HepG2 (cell line): ENCODE measurements around the gene FUT6. TPM values are rescaled to one million over a fixed set of nuclear protein-coding genes. Genes with fewer than 3 reads are reported as not detected.

Experiments
- ARNT ChIP-seq: fragments of 450-650 bp; IDR thresholded peaks from 2 replicates; pipeline ENCODE4 v1.6.1; 2017
- CBX2 ChIP-seq, 2 experiments: fragments of 200-600 bp in 1 of 2; sonication (generic); formaldehyde crosslinking in 1 of 2; IDR thresholded peaks; 2 replicates each; pipeline versions ENCODE4 v1.7.0 to v1.8.1; 2018 to 2022; ENCODE audit warnings: low read depth in 2 of 2, low read length in 1 of 2, mild to moderate bottlenecking in 1 of 2, missing genetic modification reagents in 1 of 2
- CC2D1A ChIP-seq: sonication (generic); formaldehyde crosslinking; IDR thresholded peaks from 2 replicates; pipeline ENCODE4 v1.8.1; 2023; ENCODE audit warnings: mild to moderate bottlenecking, missing genetic modification reagents
- DPF2 ChIP-seq: sonication (generic); formaldehyde crosslinking; IDR thresholded peaks from 2 replicates; pipeline ENCODE4 v1.4.0; 2020; ENCODE audit warnings: mild to moderate bottlenecking, low read depth, missing genetic modification reagents, borderline replicate concordance
- ELF3 ChIP-seq: IDR thresholded peaks from 2 replicates; pipeline ENCODE4 v1.6.1; 2016; ENCODE audit warnings: missing genetic modification reagents, missing compliant biosample characterization
- GMEB1 ChIP-seq: sonication (generic); formaldehyde crosslinking; IDR thresholded peaks from 2 replicates; pipeline ENCODE4 v1.5.1; 2020; ENCODE audit warnings: missing genetic modification reagents, mild to moderate bottlenecking, borderline replicate concordance
- MYPOP ChIP-seq: sonication (generic); formaldehyde crosslinking; IDR thresholded peaks from 2 replicates; pipeline ENCODE4 v1.8.1; 2023; ENCODE audit warnings: mild to moderate bottlenecking, moderate library complexity, missing genetic modification reagents
- NR2F2 ChIP-seq: IDR thresholded peaks from 2 replicates; pipeline ENCODE4 v1.6.1; 2012; ENCODE audit warnings: low read depth, inconsistent platforms, borderline replicate concordance
- SAP130 ChIP-seq: IDR thresholded peaks from 2 replicates; pipeline ENCODE4 v1.6.1; 2016; ENCODE audit warnings: low read depth
- SMAD3 ChIP-seq: sonication (generic); formaldehyde crosslinking; IDR thresholded peaks from 2 replicates; pipeline ENCODE4 v1.4.0; 2020; ENCODE audit warnings: missing genetic modification reagents
- SP5 ChIP-seq: IDR thresholded peaks from 2 replicates; pipeline ENCODE4 v1.6.1; 2016; ENCODE audit warnings: low read depth, borderline replicate concordance
- TEF ChIP-seq: sonication (generic); formaldehyde crosslinking; IDR thresholded peaks from 2 replicates; pipeline ENCODE4 v1.5.0; 2020; ENCODE audit warnings: missing genetic modification reagents
- ZBTB3 ChIP-seq: sonication (generic); formaldehyde crosslinking; IDR thresholded peaks from 2 replicates; pipeline ENCODE4 v1.4.0; 2020; ENCODE audit warnings: low read depth, mild to moderate bottlenecking, moderate library complexity, missing genetic modification reagents, borderline replicate concordance
- ZHX1 ChIP-seq: sonication (generic); formaldehyde crosslinking; IDR thresholded peaks from 2 replicates; pipeline ENCODE4 v1.8.1; 2022; ENCODE audit warnings: low read depth, mild to moderate bottlenecking, missing genetic modification reagents
- ZNF136 ChIP-seq: sonication (generic); formaldehyde crosslinking; IDR thresholded peaks from 2 replicates; pipeline ENCODE4 v1.8.1; 2022; ENCODE audit warnings: low read depth, mild to moderate bottlenecking, moderate library complexity, missing genetic modification reagents
- ZNF282 ChIP-seq: fragments of 450-650 bp; IDR thresholded peaks from 2 replicates; pipeline ENCODE4 v1.6.1; 2018; ENCODE audit not compliant: partially characterized antibody
- ZNF432 ChIP-seq: sonication (generic); formaldehyde crosslinking; IDR thresholded peaks from 2 replicates; pipeline ENCODE4 v1.5.0; 2020; ENCODE audit warnings: missing genetic modification reagents, mild to moderate bottlenecking, borderline replicate concordance
- ZNF550 ChIP-seq: sonication (generic); formaldehyde crosslinking; IDR thresholded peaks from 2 replicates; pipeline ENCODE4 v1.4.0; 2020; ENCODE audit warnings: mild to moderate bottlenecking, missing genetic modification reagents, borderline replicate concordance
- ZNF562 ChIP-seq: sonication (generic); formaldehyde crosslinking; IDR thresholded peaks from 2 replicates; pipeline ENCODE4 v1.8.0; 2022; ENCODE audit warnings: missing genetic modification reagents, borderline replicate concordance
- ZNF569 ChIP-seq: sonication (generic); formaldehyde crosslinking; IDR thresholded peaks from 2 replicates; pipeline ENCODE4 v1.5.0; 2020; ENCODE audit warnings: mild to moderate bottlenecking, missing genetic modification reagents, moderate library complexity, borderline replicate concordance
- ZNF580 ChIP-seq: IDR thresholded peaks from 2 replicates; pipeline ENCODE4 v1.6.1; 2016; ENCODE audit warnings: low read depth, borderline replicate concordance
- ZNF749 ChIP-seq: sonication (generic); formaldehyde crosslinking; IDR thresholded peaks from 2 replicates; pipeline ENCODE4 v1.8.0; 2022; ENCODE audit warnings: mild to moderate bottlenecking, missing genetic modification reagents, moderate library complexity, borderline replicate concordance
- ZSCAN22 ChIP-seq: sonication (generic); formaldehyde crosslinking; IDR thresholded peaks from 2 replicates; pipeline ENCODE4 v1.4.0; 2020; ENCODE audit warnings: mild to moderate bottlenecking, missing genetic modification reagents
- polyA plus RNA-seq, 8 experiments: library from polyadenylated mRNA; depleted of rRNA in 3 of 8; stranded (reverse) in 7 of 8; unstranded in 1 of 8; fragments of >200 nt; fragmentation: Illumina TruSeq in 4 of 8; extraction: Trizol in 4 of 8; gene quantifications; 2 replicates each; pipeline versions ENCODE4 v1.2.1 to v1.2.3, GENCODE V29; 2011 to 2016; ENCODE audit warnings: low read depth in 4 of 8, missing spikeins in 1 of 8, mixed read lengths in 1 of 8; ENCODE audit not compliant: insufficient read depth in 1 of 8
- total RNA-seq, 5 experiments: library from RNA; depleted of rRNA; stranded (reverse); fragments of >200 nt; fragmentation: Illumina TruSeq; extraction: Trizol; gene quantifications; 2 replicates each; pipeline ENCODE4 v1.2.3, GENCODE V29; 2016; ENCODE audit warnings: low read depth in 1 of 5

Gene FUT6
- total and polyA plus RNA-seq, 2 of the 13 experiments (the other 11 are each of a cell fraction or from before 2014, with no cell fraction given): 8.2 to 27.7 TPM

GRCh38 chr19:5803752-5804515 lies 35.6 kb downstream of the FUT6 start (continued):
- TF ChIP-seq ZNF282: no peak
- TF ChIP-seq ZBTB3 (CRISPR knock-in tag): 0 out of 2 replicates have a peak, but pooled peaks have one; percentile 44
- TF ChIP-seq SAP130 (CRISPR knock-in tag): peak; percentile 70
- TF ChIP-seq ZNF136 (CRISPR knock-in tag): no peak
- no peak for TF ChIP-seq ZSCAN22 (CRISPR knock-in tag)
- TF ChIP-seq DPF2 (CRISPR knock-in tag): no peak
- TF ChIP-seq ZNF550 (CRISPR knock-in tag): no peak
- no peak for TF ChIP-seq ZHX1
- TF ChIP-seq MYPOP: peak; percentile 89; the same call in 1 of the 2 replicates
- TF ChIP-seq ZNF749 (CRISPR knock-in tag): no peak
- TF ChIP-seq GMEB1 (CRISPR knock-in tag): peak; percentile 44; the same call in 1 of the 2 replicates
- no peak for TF ChIP-seq CBX2 (IDR thresholded peaks at IDR 0.05; ENCODE audit: low read depth, low read length)
- no peak for TF ChIP-seq CBX2 (CRISPR knock-in tag; IDR thresholded peaks at IDR 0.05; ENCODE audit: low read depth)
- peak; percentile 52; the same call in 1 of the 2 replicates for TF ChIP-seq NR2F2
- no peak for TF ChIP-seq TEF (CRISPR knock-in tag)
- no peak for TF ChIP-seq SMAD3 (CRISPR knock-in tag)
- peak; percentile 11; the same call in 1 of the 2 replicates for TF ChIP-seq ELF3 (CRISPR knock-in tag)
- TF ChIP-seq ZNF562 (CRISPR knock-in tag): no peak
- TF ChIP-seq ZNF432 (CRISPR knock-in tag): no peak
- TF ChIP-seq CC2D1A (CRISPR knock-in tag): no peak
- TF ChIP-seq ARNT: no peak
- TF ChIP-seq SP5 (CRISPR knock-in tag): peak; percentile 42; the same call in 1 of the 2 replicates
- no peak for TF ChIP-seq ZNF569 (CRISPR knock-in tag)
- no peak for TF ChIP-seq ZNF580 (CRISPR knock-in tag)
